ENCODE data around the gene SEPTIN7. TPM values are rescaled to one million over a fixed set of nuclear protein-coding genes. Genes with fewer than 3 reads are reported as not detected.

SEPTIN7 gene
- total and polyA plus RNA-seq, 9 of the 15 experiments (the other 6 are each of a cell fraction or from before 2014, with no cell fraction given): 95.0 to 268 (median 163) TPM

DNA sequence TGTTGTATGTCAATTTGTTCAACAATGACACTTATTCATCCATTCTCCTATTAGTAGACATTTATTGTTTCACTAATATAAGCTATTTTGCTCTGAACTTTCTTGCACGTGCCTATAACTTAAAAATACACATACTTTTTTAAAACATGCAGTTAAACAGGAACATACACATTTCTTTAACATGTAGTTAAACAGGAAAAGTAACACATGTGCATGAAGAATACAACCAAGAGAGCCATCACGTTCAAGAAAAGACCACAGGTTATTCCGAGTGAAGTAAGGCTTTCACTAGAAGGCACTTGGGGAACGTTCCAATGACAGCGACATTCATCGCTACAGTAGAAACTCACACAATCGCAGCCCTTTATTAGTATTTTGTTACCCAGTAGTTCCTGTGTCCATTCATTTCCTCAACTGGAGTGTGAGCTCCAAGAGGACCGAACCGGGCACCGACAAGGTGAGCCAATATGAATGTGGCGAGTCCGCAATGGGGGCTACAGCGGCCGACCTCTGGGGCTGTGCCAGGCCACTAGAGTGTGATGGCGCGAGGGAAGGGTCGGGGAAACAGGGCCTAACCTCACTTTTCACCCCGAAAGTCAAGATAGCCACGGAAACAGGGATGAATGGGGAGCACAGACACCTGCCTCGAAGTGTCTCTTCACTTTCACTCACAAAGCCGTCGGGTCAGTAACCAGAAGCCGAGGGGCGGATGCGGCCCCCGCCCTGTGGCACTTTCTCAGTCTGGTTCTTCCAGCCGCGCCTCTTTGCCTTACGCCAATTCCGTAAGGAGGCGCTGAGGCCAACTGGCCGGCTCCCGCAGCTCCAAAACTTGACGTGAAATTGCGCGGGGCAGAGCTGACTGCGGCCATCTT lies 775 bp upstream of the SEPTIN7 start (continued):
- TF ChIP-seq, protein P1, sequence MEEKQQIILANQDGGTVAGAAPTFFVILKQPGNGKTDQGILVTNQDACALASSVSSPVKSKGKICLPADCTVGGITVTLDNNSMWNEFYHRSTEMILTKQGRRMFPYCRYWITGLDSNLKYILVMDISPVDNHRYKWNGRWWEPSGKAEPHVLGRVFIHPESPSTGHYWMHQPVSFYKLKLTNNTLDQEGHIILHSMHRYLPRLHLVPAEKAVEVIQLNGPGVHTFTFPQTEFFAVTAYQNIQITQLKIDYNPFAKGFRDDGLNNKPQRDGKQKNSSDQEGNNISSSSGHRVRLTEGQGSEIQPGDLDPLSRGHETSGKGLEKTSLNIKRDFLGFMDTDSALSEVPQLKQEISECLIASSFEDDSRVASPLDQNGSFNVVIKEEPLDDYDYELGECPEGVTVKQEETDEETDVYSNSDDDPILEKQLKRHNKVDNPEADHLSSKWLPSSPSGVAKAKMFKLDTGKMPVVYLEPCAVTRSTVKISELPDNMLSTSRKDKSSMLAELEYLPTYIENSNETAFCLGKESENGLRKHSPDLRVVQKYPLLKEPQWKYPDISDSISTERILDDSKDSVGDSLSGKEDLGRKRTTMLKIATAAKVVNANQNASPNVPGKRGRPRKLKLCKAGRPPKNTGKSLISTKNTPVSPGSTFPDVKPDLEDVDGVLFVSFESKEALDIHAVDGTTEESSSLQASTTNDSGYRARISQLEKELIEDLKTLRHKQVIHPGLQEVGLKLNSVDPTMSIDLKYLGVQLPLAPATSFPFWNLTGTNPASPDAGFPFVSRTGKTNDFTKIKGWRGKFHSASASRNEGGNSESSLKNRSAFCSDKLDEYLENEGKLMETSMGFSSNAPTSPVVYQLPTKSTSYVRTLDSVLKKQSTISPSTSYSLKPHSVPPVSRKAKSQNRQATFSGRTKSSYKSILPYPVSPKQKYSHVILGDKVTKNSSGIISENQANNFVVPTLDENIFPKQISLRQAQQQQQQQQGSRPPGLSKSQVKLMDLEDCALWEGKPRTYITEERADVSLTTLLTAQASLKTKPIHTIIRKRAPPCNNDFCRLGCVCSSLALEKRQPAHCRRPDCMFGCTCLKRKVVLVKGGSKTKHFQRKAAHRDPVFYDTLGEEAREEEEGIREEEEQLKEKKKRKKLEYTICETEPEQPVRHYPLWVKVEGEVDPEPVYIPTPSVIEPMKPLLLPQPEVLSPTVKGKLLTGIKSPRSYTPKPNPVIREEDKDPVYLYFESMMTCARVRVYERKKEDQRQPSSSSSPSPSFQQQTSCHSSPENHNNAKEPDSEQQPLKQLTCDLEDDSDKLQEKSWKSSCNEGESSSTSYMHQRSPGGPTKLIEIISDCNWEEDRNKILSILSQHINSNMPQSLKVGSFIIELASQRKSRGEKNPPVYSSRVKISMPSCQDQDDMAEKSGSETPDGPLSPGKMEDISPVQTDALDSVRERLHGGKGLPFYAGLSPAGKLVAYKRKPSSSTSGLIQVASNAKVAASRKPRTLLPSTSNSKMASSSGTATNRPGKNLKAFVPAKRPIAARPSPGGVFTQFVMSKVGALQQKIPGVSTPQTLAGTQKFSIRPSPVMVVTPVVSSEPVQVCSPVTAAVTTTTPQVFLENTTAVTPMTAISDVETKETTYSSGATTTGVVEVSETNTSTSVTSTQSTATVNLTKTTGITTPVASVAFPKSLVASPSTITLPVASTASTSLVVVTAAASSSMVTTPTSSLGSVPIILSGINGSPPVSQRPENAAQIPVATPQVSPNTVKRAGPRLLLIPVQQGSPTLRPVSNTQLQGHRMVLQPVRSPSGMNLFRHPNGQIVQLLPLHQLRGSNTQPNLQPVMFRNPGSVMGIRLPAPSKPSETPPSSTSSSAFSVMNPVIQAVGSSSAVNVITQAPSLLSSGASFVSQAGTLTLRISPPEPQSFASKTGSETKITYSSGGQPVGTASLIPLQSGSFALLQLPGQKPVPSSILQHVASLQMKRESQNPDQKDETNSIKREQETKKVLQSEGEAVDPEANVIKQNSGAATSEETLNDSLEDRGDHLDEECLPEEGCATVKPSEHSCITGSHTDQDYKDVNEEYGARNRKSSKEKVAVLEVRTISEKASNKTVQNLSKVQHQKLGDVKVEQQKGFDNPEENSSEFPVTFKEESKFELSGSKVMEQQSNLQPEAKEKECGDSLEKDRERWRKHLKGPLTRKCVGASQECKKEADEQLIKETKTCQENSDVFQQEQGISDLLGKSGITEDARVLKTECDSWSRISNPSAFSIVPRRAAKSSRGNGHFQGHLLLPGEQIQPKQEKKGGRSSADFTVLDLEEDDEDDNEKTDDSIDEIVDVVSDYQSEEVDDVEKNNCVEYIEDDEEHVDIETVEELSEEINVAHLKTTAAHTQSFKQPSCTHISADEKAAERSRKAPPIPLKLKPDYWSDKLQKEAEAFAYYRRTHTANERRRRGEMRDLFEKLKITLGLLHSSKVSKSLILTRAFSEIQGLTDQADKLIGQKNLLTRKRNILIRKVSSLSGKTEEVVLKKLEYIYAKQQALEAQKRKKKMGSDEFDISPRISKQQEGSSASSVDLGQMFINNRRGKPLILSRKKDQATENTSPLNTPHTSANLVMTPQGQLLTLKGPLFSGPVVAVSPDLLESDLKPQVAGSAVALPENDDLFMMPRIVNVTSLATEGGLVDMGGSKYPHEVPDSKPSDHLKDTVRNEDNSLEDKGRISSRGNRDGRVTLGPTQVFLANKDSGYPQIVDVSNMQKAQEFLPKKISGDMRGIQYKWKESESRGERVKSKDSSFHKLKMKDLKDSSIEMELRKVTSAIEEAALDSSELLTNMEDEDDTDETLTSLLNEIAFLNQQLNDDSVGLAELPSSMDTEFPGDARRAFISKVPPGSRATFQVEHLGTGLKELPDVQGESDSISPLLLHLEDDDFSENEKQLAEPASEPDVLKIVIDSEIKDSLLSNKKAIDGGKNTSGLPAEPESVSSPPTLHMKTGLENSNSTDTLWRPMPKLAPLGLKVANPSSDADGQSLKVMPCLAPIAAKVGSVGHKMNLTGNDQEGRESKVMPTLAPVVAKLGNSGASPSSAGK (IDR thresholded peaks at IDR 0.05): no peak
- TF ChIP-seq HDAC2 (IDR thresholded peaks at IDR 0.05): 0 out of 2 replicates have a peak, but pooled peaks have one; percentile 28
- no peak for TF ChIP-seq NEUROD1 (IDR thresholded peaks at IDR 0.05; ENCODE audit: borderline replicate concordance, low read depth, low read length, partially characterized antibody)
- TF ChIP-seq RAD51 (IDR thresholded peaks at IDR 0.05; ENCODE audit: borderline replicate concordance, low read depth): no peak
- TF ChIP-seq, protein P2, sequence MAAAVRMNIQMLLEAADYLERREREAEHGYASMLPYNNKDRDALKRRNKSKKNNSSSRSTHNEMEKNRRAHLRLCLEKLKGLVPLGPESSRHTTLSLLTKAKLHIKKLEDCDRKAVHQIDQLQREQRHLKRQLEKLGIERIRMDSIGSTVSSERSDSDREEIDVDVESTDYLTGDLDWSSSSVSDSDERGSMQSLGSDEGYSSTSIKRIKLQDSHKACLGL (CRISPR knock-in tag; IDR thresholded peaks at IDR 0.05; ENCODE audit: borderline replicate concordance, poor library complexity, severe bottlenecking): no peak
- no peak for TF ChIP-seq ELF4 (CRISPR knock-in tag; IDR thresholded peaks at IDR 0.05)
- peak; percentile 81 for TF ChIP-seq PHF8 (IDR thresholded peaks at IDR 0.05; ENCODE audit: borderline replicate concordance, low read length)
- TF ChIP-seq, protein P3, sequence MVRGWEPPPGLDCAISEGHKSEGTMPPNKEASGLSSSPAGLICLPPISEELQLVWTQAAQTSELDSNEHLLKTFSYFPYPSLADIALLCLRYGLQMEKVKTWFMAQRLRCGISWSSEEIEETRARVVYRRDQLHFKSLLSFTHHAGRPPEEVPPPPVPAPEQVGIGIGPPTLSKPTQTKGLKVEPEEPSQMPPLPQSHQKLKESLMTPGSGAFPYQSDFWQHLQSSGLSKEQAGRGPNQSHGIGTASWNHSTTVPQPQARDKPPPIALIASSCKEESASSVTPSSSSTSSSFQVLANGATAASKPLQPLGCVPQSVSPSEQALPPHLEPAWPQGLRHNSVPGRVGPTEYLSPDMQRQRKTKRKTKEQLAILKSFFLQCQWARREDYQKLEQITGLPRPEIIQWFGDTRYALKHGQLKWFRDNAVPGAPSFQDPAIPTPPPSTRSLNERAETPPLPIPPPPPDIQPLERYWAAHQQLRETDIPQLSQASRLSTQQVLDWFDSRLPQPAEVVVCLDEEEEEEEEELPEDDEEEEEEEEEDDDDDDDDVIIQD (CRISPR knock-in tag; IDR thresholded peaks at IDR 0.05): no peak
- no peak for TF ChIP-seq ZNF431 (CRISPR knock-in tag; IDR thresholded peaks at IDR 0.05)
- no peak for TF ChIP-seq ZNF3 (CRISPR knock-in tag; IDR thresholded peaks at IDR 0.05)
- TF ChIP-seq NFE2 (IDR thresholded peaks at IDR 0.05; ENCODE audit: low read depth): no peak
- TF ChIP-seq, protein P4, sequence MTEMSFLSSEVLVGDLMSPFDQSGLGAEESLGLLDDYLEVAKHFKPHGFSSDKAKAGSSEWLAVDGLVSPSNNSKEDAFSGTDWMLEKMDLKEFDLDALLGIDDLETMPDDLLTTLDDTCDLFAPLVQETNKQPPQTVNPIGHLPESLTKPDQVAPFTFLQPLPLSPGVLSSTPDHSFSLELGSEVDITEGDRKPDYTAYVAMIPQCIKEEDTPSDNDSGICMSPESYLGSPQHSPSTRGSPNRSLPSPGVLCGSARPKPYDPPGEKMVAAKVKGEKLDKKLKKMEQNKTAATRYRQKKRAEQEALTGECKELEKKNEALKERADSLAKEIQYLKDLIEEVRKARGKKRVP (CRISPR knock-in tag; IDR thresholded peaks at IDR 0.05): 0 out of 2 replicates have a peak, but pooled peaks have one; percentile 16

Data from K562 (cell line).